ENCODE data around the gene SGCD.

DNA sequence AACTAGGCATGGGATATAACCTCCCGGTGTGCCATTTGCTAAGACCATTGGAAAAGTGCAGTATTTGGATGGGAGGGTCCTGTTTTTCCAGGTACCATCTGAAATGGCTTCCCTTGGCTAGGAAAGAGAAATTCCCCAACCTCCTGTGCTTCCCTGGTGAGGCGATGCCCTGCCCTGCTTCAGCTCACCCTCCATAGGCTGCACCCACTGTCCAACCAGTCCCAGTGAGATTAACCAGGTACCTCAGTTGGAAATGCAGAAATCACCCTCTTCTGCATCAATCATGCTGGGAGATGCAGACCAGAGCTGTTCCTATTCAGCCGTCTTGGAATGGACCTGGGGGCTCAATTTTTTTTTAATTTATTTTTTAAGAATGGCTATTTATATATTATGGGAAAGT, 254.8 kb downstream of the SGCD start:
- no peak for TF ChIP-seq ARNT (IDR thresholded peaks at IDR 0.05)
- no peak for TF ChIP-seq ELF4 (IDR thresholded peaks at IDR 0.05)
- TF ChIP-seq FOXK2 (IDR thresholded peaks at IDR 0.05): no peak
- TF ChIP-seq FOXA1 (IDR thresholded peaks at IDR 0.05): no peak
- no peak for TF ChIP-seq FOXM1 (IDR thresholded peaks at IDR 0.05; ENCODE audit: borderline replicate concordance)
- no peak for TF ChIP-seq SP1 (IDR thresholded peaks at IDR 0.05)

Data from HEK293T (cell line).